HepG2 (cell line): ENCODE measurements around the gene LLGL2. TPM values are rescaled to one million over a fixed set of nuclear protein-coding genes. Genes with fewer than 3 reads are reported as not detected.

Experiments
- ARNTL ChIP-seq: sonication (generic); formaldehyde crosslinking; IDR thresholded peaks from 2 replicates; pipeline ENCODE4 v1.4.0; 2020; ENCODE audit warnings: mild to moderate bottlenecking, missing genetic modification reagents
- DPF2 ChIP-seq: sonication (generic); formaldehyde crosslinking; IDR thresholded peaks from 2 replicates; pipeline ENCODE4 v1.4.0; 2020; ENCODE audit warnings: mild to moderate bottlenecking, low read depth, missing genetic modification reagents, borderline replicate concordance
- EEA1 ChIP-seq: sonication (generic); formaldehyde crosslinking; IDR thresholded peaks from 2 replicates; pipeline ENCODE4 v1.5.1; 2020; ENCODE audit warnings: mild to moderate bottlenecking, missing genetic modification reagents, borderline replicate concordance
- EP300 ChIP-seq, 3 experiments: sonication (generic) in 1 of 3; formaldehyde crosslinking in 1 of 3; IDR thresholded peaks; 2 replicates each; pipeline versions ENCODE4 v1.5.1 to v1.6.1; 2011 to 2020; ENCODE audit warnings: low read depth in 2 of 3, low read length in 2 of 3, borderline replicate concordance in 1 of 3, improper control_type of control experiment in 1 of 3, mild to moderate bottlenecking in 1 of 3, missing genetic modification reagents in 1 of 3, moderate library complexity in 1 of 3
- HDAC6 ChIP-seq: fragments of 200-600 bp; sonication (generic); IDR thresholded peaks from 2 replicates; pipeline ENCODE4 v1.7.0; 2017; ENCODE audit warnings: mild to moderate bottlenecking, antibody characterized with exemption, low read length, low read depth
- MAF1 ChIP-seq: sonication (generic); formaldehyde crosslinking; IDR thresholded peaks from 2 replicates; pipeline ENCODE4 v1.5.0; 2020; ENCODE audit warnings: missing genetic modification reagents, borderline replicate concordance
- MBNL3 ChIP-seq: fragments of 250-450 bp; sonication (Bioruptor Pico); conservative IDR thresholded peaks from 2 replicates; pipeline ENCODE4 v1.8.0; 2022; ENCODE audit warnings: mild to moderate bottlenecking, inconsistent platforms
- MXI1 ChIP-seq: IDR thresholded peaks from 3 replicates; pipeline ENCODE4 v1.6.1; 2012; ENCODE audit warnings: low read depth, low read length, inconsistent platforms, borderline replicate concordance
- NFKBIZ ChIP-seq: IDR thresholded peaks from 2 replicates; pipeline ENCODE4 v1.6.1; 2018; ENCODE audit warnings: missing genetic modification reagents, missing compliant biosample characterization
- RCOR2 ChIP-seq: IDR thresholded peaks from 2 replicates; pipeline ENCODE4 v1.6.1; 2016; ENCODE audit warnings: missing biosample characterization, missing genetic modification reagents
- SIX4 ChIP-seq: sonication (generic); formaldehyde crosslinking; IDR thresholded peaks from 2 replicates; pipeline ENCODE4 v1.4.0; 2020; ENCODE audit warnings: missing genetic modification reagents
- SNAPC4 ChIP-seq: sonication (generic); formaldehyde crosslinking; IDR thresholded peaks from 2 replicates; pipeline ENCODE4 v1.4.0; 2020; ENCODE audit warnings: mild to moderate bottlenecking, missing genetic modification reagents
- SOX6 ChIP-seq, 2 experiments: fragments of 450-650 bp in 1 of 2; sonication (generic) in 1 of 2; formaldehyde crosslinking in 1 of 2; IDR thresholded peaks; 2 replicates each; pipeline versions ENCODE4 v1.4.0 to v1.6.1; 2017 to 2020; ENCODE audit warnings: antibody characterized with exemption in 1 of 2, mild to moderate bottlenecking in 1 of 2, missing genetic modification reagents in 1 of 2
- ZNF232 ChIP-seq: sonication (generic); formaldehyde crosslinking; IDR thresholded peaks from 2 replicates; pipeline ENCODE4 v1.4.0; 2020; ENCODE audit warnings: missing genetic modification reagents, borderline replicate concordance
- ZNF549 ChIP-seq: sonication (generic); formaldehyde crosslinking; IDR thresholded peaks from 2 replicates; pipeline ENCODE4 v1.5.0; 2020; ENCODE audit warnings: missing genetic modification reagents
- ZNF772 ChIP-seq: sonication (generic); formaldehyde crosslinking; IDR thresholded peaks from 2 replicates; pipeline ENCODE4 v1.5.0; 2020; ENCODE audit warnings: mild to moderate bottlenecking, missing genetic modification reagents
- ZNF883 ChIP-seq: sonication (generic); formaldehyde crosslinking; IDR thresholded peaks from 2 replicates; pipeline ENCODE4 v1.5.1; 2020; ENCODE audit warnings: mild to moderate bottlenecking, missing genetic modification reagents; ENCODE audit errors: not compliant biosample characterization
- ZSCAN29 ChIP-seq: sonication (generic); formaldehyde crosslinking; conservative IDR thresholded peaks from 2 replicates; pipeline ENCODE4 v1.4.0; 2020; ENCODE audit warnings: mild to moderate bottlenecking, missing genetic modification reagents
- polyA plus RNA-seq, 8 experiments: library from polyadenylated mRNA; depleted of rRNA in 3 of 8; stranded (reverse) in 7 of 8; unstranded in 1 of 8; fragments of >200 nt; fragmentation: Illumina TruSeq in 4 of 8; extraction: Trizol in 4 of 8; gene quantifications; 2 replicates each; pipeline versions ENCODE4 v1.2.1 to v1.2.3, GENCODE V29; 2011 to 2016; ENCODE audit warnings: low read depth in 4 of 8, missing spikeins in 1 of 8, mixed read lengths in 1 of 8; ENCODE audit not compliant: insufficient read depth in 1 of 8
- total RNA-seq, 5 experiments: library from RNA; depleted of rRNA; stranded (reverse); fragments of >200 nt; fragmentation: Illumina TruSeq; extraction: Trizol; gene quantifications; 2 replicates each; pipeline ENCODE4 v1.2.3, GENCODE V29; 2016; ENCODE audit warnings: low read depth in 1 of 5
- TF ChIP-seq, protein P1 (sequence below): sonication (generic); formaldehyde crosslinking; IDR thresholded peaks from 2 replicates; pipeline ENCODE4 v1.4.0; 2020; ENCODE audit warnings: missing genetic modification reagents, borderline replicate concordance
- TF ChIP-seq, protein P2 (sequence below): sonication (generic); formaldehyde crosslinking; IDR thresholded peaks from 2 replicates; pipeline ENCODE4 v1.4.0; 2020; ENCODE audit warnings: mild to moderate bottlenecking, missing genetic modification reagents

LLGL2 gene
- total and polyA plus RNA-seq, 2 of the 13 experiments (the other 11 are each of a cell fraction or from before 2014, with no cell fraction given), result 83.0 to 86.7 TPM

DNA sequence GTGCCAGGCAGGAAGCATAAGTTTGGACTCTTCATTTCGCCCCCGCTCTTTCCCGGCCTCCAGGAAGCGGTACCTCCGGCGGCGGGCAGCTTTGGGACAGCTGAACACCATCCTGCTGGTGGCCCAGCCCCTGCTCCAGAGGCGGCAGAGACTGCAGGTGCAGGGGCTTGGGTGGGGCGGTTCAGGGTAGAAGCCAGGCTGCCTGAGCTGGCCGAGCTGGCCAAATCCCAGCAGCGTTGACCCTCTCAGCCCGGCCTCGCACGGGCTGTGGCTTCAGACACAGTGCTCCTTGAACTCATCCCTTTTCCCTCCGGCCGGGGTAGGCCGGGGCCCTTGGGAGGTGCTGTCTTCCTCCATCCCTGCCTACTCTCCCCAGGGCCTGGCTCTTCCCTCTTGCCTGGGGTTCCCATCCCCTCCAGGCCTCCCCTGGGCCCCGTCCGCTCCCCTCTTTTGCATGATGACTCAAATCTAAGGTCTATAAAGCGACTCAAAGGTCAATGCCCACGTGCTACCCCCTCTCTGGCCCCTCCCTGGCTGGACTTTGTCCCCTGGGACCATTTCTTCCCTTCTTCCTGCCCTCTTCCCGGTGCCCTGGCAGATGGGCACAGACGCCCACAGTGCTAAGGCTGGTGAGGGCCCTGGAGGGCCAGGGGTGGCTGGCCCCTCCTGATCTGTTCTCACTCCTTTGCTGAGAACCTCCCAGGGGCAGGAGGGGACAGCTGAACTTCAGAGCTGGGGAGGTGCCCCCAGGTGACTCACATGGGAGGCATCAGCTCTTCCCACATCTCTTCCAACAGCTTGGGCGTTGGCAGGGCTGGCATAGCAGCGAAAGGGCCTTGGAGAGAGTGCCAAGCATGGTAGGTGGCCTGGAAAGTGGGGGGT lies 84.8 kb downstream of the LLGL2 start (continued):
- TF ChIP-seq SNAPC4 (CRISPR knock-in tag), result no peak
- TF ChIP-seq RCOR2 (CRISPR knock-in tag), result 0 out of 2 replicates have a peak, but pooled peaks have one; percentile 26
- TF ChIP-seq, protein P1, sequence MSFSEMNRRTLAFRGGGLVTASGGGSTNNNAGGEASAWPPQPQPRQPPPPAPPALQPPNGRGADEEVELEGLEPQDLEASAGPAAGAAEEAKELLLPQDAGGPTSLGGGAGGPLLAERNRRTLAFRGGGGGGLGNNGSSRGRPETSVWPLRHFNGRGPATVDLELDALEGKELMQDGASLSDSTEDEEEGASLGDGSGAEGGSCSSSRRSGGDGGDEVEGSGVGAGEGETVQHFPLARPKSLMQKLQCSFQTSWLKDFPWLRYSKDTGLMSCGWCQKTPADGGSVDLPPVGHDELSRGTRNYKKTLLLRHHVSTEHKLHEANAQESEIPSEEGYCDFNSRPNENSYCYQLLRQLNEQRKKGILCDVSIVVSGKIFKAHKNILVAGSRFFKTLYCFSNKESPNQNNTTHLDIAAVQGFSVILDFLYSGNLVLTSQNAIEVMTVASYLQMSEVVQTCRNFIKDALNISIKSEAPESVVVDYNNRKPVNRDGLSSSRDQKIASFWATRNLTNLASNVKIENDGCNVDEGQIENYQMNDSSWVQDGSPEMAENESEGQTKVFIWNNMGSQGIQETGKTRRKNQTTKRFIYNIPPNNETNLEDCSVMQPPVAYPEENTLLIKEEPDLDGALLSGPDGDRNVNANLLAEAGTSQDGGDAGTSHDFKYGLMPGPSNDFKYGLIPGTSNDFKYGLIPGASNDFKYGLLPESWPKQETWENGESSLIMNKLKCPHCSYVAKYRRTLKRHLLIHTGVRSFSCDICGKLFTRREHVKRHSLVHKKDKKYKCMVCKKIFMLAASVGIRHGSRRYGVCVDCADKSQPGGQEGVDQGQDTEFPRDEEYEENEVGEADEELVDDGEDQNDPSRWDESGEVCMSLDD (CRISPR knock-in tag), result peak; percentile 85; the same call in 1 of the 2 replicates
- no peak for TF ChIP-seq MAF1 (CRISPR knock-in tag)
- TF ChIP-seq SIX4 (CRISPR knock-in tag), result no peak
- peak in 1 of 2 experiments; percentile 17; a peak in 1 of 4 replicates for TF ChIP-seq EP300 (IDR thresholded peaks at IDR 0.05; ENCODE audit: low read depth in 2 of 2, low read length in 2 of 2)
- TF ChIP-seq EP300 (CRISPR knock-in tag; IDR thresholded peaks at IDR 0.05; ENCODE audit: borderline replicate concordance), result peak; percentile 36; the same call in 1 of the 2 replicates
- TF ChIP-seq SOX6 (IDR thresholded peaks at IDR 0.05), result no peak
- TF ChIP-seq SOX6 (CRISPR knock-in tag; IDR thresholded peaks at IDR 0.05), result peak; percentile 39; the same call in 1 of the 2 replicates
- TF ChIP-seq MBNL3 (CRISPR knock-in tag), result no peak
- no peak for TF ChIP-seq DPF2 (CRISPR knock-in tag)
- TF ChIP-seq, protein P2, sequence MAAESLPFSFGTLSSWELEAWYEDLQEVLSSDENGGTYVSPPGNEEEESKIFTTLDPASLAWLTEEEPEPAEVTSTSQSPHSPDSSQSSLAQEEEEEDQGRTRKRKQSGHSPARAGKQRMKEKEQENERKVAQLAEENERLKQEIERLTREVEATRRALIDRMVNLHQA (CRISPR knock-in tag), result no peak
- 0 out of 3 replicates have a peak, but pooled peaks have one; percentile 57 for TF ChIP-seq MXI1
- peak; percentile 38 for TF ChIP-seq ZNF883 (CRISPR knock-in tag)
- TF ChIP-seq ARNTL, result peak; percentile 85
- no peak for TF ChIP-seq HDAC6
- no peak for TF ChIP-seq EEA1 (CRISPR knock-in tag)
- no peak for TF ChIP-seq ZNF549 (CRISPR knock-in tag)
- peak; percentile 34; the same call in 1 of the 2 replicates for TF ChIP-seq ZNF232 (CRISPR knock-in tag)
- TF ChIP-seq NFKBIZ (CRISPR knock-in tag), result peak; percentile 29; the same call in 1 of the 2 replicates
- 0 out of 2 replicates have a peak, but pooled peaks have one; percentile 21 for TF ChIP-seq ZSCAN29 (CRISPR knock-in tag)
- TF ChIP-seq ZNF772 (CRISPR knock-in tag), result 0 out of 2 replicates have a peak, but pooled peaks have one; percentile 61
